Measurements from ENCODE around the gene DLG5.

- TF ChIP-seq CTCF (conservative IDR thresholded peaks at IDR 0.05; ENCODE audit: low read length) (no peak), EZH2phosphoT487 (IDR thresholded peaks at IDR 0.05; ENCODE audit: borderline replicate concordance) (no peak)
Observed at GRCh38 chr10:77827366-77827765, 99.2 kb downstream of the DLG5 start.

All from Loucy (cell line).